Right forelimb (tissue), 1 donor: ENCODE results near the gene TMOD4.
"Not testable (repeated sequence)": the region's sequence is repeated elsewhere in the genome, so short reads cannot be mapped to it uniquely, and the experiment has no call there.

Experiments used
- DNase-seq: peaks from one replicate; pipeline ENCODE4 v3.0.0-alpha.2; 2018

Gene TMOD4

GRCh38 chr1:151175863-151176262, at the start of gene TMOD4:
TSS of gene TMOD4 (minus strand) at chr1:151175981. CDS start at chr1:151174875, 1,106 bp downstream.
- DNase-seq, result no peak

GRCh38 chr1:151222130-151222529, 46.3 kb upstream of the TMOD4 start:
- no peak for DNase-seq

- DNase-seq, result no peak
These were observed 45.8 kb upstream of the TMOD4 start for GRCh38 chr1:151221616-151222015.

GRCh38 chr1:151213560-151213959, 37.8 kb upstream of the TMOD4 start:
- DNase-seq, result no peak

- no peak for DNase-seq
These were observed 36.4 kb upstream of the TMOD4 start for GRCh38 chr1:151211972-151212705.

- DNase-seq, result no peak
These were observed 35.0 kb upstream of the TMOD4 start for GRCh38 chr1:151210830-151211229.

- DNase-seq, result not testable (repeated sequence)
These were observed 29.7 kb upstream of the TMOD4 start for GRCh38 chr1:151205381-151205965.

GRCh38 chr1:151199873-151200581, 24.2 kb upstream of the TMOD4 start:
- no peak for DNase-seq

- peak; percentile 98 for DNase-seq
These were observed 22.7 kb upstream of the TMOD4 start, which contains the start of gene PIP5K1A for GRCh38 chr1:151198254-151199127. TSS of gene PIP5K1A (plus strand) at chr1:151198552. CDS start at chr1:151198997, 445 bp downstream.

- peak; percentile 44 for DNase-seq
These were observed 22.1 kb upstream of the TMOD4 start for GRCh38 chr1:151197863-151198253.

GRCh38 chr1:151196292-151196800, 20.6 kb upstream of the TMOD4 start:
- peak; percentile 52 for DNase-seq

GRCh38 chr1:151194894-151195594, 19.3 kb upstream of the TMOD4 start:
- not testable (repeated sequence) for DNase-seq

GRCh38 chr1:151193856-151194255, 18.1 kb upstream of the TMOD4 start:
- no peak for DNase-seq

- DNase-seq, result no peak
These were observed 17.5 kb upstream of the TMOD4 start for GRCh38 chr1:151193304-151193703.

GRCh38 chr1:151192047-151192446, 16.3 kb upstream of the TMOD4 start:
- no peak for DNase-seq

GRCh38 chr1:151189637-151190445, 14.1 kb upstream of the TMOD4 start, which contains the start of gene VPS72:
TSS of gene VPS72 (minus strand) at chr1:151190197. CDS start at chr1:151190121, 76 bp downstream.
- peak; percentile 89 for DNase-seq

GRCh38 chr1:151188667-151189066, 12.9 kb upstream of the TMOD4 start:
- DNase-seq, result not testable (repeated sequence)

- DNase-seq, result no peak
These were observed 11.4 kb upstream of the TMOD4 start for GRCh38 chr1:151187205-151187604.

GRCh38 chr1:151184211-151184610, 8.4 kb upstream of the TMOD4 start:
- DNase-seq, result no peak

GRCh38 chr1:151176514-151177045, 799 bp upstream of the TMOD4 start:
- DNase-seq, result no peak
